GM10248 (cell line): Measurements from ENCODE around the gene QRSL1.
"Not testable (repeated sequence)": the region's sequence is repeated elsewhere in the genome, so short reads cannot be mapped to it uniquely, and the experiment has no call there.

Source experiments
- CTCF ChIA-PET: fragments of 300-600 bp; sonication (Branson Sonifier 250); formaldehyde crosslinking; extraction: SDS; loops from one replicate; lab custom pipeline; 2021; ENCODE audit warnings: antibody characterized with exemption; lab: Yijun Ruan, JAX
- POLR2A ChIA-PET: fragments of 350-650 bp; sonication (Branson Sonifier 250); formaldehyde crosslinking; extraction: SDS; loops from one replicate; lab custom pipeline; 2020; ENCODE audit warnings: antibody characterized with exemption; lab: Yijun Ruan, JAX
- DNase-seq: peaks from one replicate; pipeline ENCODE4 v3.0.0; 2012; ENCODE audit errors: extremely low spot score
- TF ChIP-seq, protein P1 (sequence below): IDR thresholded peaks from 2 replicates; pipeline ENCODE4 v1.5.1; 2012; ENCODE audit warnings: mild to moderate bottlenecking, low read depth; ENCODE audit errors: extremely low read depth, missing control alignments, control extremely low read depth

The QRSL1 gene, protein sequence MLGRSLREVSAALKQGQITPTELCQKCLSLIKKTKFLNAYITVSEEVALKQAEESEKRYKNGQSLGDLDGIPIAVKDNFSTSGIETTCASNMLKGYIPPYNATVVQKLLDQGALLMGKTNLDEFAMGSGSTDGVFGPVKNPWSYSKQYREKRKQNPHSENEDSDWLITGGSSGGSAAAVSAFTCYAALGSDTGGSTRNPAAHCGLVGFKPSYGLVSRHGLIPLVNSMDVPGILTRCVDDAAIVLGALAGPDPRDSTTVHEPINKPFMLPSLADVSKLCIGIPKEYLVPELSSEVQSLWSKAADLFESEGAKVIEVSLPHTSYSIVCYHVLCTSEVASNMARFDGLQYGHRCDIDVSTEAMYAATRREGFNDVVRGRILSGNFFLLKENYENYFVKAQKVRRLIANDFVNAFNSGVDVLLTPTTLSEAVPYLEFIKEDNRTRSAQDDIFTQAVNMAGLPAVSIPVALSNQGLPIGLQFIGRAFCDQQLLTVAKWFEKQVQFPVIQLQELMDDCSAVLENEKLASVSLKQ

DNA sequence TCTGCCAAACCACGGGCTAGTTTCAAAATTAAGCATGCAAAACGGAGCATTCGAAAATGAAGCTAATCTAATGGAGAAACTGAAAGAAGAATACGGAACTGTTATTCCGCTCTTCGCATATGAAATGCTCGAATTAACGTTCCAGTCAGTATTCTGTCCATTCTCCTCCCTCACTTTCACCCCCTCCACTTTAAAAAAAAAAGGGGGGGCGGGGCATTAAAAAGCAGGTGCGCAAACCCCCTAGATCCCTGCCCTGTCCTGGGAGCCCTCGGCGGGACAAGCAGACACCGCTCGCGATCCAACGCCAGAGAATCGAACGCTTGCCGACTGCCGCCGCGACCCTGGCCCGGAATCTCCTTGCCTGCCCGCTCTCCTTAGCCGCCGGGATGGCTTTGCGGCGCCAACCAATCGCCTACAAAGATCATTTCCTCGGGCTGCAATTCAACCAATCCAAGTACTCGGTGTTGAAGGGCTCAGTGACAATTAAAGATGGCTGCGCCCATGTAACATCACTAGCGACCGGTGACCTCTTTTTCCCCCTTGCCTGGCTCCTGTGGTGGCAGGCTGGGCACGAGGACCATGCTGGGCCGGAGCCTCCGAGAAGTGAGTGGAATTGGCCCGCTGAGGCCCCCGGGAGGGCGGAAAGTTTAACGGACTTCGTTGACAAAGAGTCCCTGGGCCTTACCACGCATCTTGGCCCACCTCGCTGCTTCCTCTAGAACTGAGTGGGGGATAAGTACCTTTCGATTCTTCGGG is at the start of gene QRSL1, which contains the start of gene RTN4IP1:
Gene QRSL1 (plus strand): TSS at position 476 of the 756 bp plus-strand sequence. CDS start 104 bp downstream, at position 580.
Gene RTN4IP1 (minus strand): TSS at position 396 of the 756 bp plus-strand sequence. CDS start 477 bp downstream, outside the sequence.
- POLR2A ChIA-PET = no interaction called here
- peak; percentile 96 for DNase-seq
- TF ChIP-seq, protein P1, sequence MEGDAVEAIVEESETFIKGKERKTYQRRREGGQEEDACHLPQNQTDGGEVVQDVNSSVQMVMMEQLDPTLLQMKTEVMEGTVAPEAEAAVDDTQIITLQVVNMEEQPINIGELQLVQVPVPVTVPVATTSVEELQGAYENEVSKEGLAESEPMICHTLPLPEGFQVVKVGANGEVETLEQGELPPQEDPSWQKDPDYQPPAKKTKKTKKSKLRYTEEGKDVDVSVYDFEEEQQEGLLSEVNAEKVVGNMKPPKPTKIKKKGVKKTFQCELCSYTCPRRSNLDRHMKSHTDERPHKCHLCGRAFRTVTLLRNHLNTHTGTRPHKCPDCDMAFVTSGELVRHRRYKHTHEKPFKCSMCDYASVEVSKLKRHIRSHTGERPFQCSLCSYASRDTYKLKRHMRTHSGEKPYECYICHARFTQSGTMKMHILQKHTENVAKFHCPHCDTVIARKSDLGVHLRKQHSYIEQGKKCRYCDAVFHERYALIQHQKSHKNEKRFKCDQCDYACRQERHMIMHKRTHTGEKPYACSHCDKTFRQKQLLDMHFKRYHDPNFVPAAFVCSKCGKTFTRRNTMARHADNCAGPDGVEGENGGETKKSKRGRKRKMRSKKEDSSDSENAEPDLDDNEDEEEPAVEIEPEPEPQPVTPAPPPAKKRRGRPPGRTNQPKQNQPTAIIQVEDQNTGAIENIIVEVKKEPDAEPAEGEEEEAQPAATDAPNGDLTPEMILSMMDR = no peak
- CTCF ChIA-PET = interaction anchor here (1.0 kb wide), 1 partner anchor 293 kb away, joined by 4 read pairs; no protein-coding TSS in a partner anchor

DNA sequence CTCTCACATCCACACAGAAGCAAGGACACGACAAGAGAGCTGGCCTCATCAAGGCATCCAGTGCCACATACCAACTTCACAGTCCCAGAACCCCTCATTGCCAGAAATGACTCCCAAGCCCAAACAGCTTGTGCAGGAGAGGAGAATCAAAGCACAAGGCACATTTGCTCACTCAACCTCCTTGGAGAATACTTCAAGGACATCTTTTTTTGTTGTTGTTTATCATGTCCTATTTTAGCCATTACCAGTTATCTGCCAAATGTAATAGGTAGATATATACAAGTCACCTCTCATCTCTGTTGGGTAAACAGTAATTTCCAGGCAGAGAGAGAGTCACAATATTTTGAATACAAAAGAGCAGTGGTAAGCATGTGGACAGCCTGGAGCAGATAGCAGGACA is 47.9 kb upstream of the QRSL1 start:
- TF ChIP-seq, protein P1 = no peak
- ChIA-PET CTCF (interaction anchor here (0.7 to 2.2 kb wide), 4 partner anchors 15 to 395 kb away, joined by 3 to 5 read pairs (median 4); no protein-coding TSS in a partner anchor), POLR2A (no interaction called here)
- no peak for DNase-seq

DNA sequence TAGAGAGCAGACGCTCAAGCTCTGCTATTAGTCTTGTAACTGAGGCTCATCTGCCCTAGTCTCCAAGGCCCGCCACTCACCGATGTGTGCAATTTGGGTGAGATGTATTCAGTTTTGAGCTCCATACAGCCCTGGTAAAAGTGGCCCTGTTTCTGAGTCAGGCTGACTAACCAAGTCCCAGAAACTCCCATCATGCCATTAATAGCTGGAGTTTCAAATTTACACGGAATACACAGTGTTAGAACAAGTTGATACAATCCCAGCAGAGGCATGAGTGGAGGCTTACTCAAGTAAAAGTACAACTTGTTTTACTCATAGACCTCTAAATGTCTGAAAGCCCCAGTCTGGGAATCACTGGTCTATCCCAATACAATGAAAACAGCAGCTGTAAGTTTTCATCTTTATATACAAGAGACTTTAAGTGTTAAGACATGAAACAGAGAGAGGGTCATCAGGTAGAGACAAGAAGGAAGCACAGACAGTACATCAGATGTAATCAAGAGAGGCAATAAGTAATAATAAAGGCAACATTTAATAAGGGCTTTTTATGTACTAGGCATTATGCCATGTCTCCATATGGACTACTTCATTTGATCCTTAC is 42.5 kb upstream of the QRSL1 start:
- no peak for DNase-seq
- TF ChIP-seq, protein P1 = no peak
- CTCF ChIA-PET = interaction anchor here (1.0 to 2.2 kb wide), 4 partner anchors 17 to 410 kb away, joined by 4 to 7 read pairs (median 4); no protein-coding TSS in a partner anchor
- POLR2A ChIA-PET = no interaction called here

DNA sequence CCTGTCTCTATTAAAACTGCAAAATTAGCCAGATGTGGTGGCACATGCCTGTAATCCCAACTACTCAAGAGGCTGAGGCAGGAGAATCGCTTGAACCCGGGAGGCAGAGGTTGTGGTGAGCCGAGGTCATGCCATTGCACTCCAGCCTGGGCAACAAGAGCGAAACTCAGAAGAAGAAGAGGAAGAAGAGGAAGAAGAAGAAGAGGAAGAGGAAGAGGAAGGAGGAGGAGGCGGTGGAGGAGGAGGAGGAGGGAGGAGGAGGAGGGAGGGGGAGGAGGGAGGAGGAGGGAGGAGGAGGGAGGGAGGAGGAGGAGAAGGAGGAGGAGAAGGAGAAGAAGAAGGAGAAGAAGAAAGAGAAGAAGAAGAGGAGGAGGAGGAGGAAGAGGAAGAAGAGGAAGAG is 40.4 kb upstream of the QRSL1 start:
- DNase-seq, POLR2A ChIA-PET: not testable (repeated sequence)
- CTCF ChIA-PET = interaction anchor here (1.2 kb wide), 1 partner anchor 144 kb away, joined by 3 read pairs; no protein-coding TSS in a partner anchor

DNA sequence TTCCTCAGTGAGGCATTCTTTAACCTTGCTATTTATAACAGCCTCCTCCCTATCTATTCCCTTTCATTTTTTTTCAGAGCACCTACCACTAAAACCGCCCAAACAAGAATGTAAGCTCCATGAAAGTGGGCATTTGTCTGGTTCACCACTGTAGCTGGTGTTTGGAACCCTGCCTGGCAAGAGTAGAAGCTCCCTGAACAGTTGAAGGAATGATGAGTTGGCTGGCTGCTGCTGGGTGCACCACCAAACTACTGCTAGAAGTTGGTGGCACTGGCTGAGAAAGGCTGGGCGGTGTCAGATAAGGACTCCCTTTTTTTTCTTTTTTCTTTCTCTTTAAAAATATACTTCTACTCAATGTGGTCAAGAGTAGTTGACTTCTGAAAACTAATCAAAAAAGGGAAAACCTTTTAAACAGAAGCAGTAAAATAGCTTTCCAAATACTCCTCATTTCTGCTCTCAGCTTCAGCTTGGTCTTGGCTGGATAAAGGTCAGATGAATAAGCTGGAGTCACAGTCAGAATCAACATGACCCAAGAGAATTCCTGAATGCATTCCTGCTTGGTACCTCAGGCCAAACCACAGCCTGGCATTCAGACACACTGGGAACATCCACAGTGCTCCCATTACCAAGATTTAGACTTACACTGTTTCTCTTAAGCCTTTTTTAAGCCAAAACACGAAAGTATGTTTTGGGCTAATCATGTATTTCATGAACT is 38.1 kb upstream of the QRSL1 start:
- ChIA-PET CTCF (interaction anchor here (1.0 to 1.3 kb wide), 3 partner anchors 17 to 388 kb away, joined by 3 to 5 read pairs (median 3); no protein-coding TSS in a partner anchor), POLR2A (no interaction called here)
- DNase-seq = no peak
- TF ChIP-seq, protein P1 = no peak

DNA sequence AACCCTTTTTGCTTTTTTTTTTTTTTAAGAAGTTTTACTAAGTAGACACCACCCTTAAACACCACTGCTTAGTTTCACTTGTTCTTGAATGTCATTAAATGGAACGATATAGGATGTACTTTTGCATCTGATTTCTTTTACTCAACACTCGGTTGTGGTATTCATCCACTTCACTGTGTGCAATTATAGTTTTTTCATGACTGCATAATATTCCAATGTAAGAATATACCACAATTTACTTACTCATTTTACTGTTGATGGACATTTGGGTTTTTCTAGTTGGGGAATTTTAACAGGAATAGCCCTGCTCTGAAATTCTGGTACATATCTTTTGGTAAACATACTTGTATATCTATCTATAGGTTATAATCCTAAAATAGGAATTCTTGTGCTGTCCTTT is 29.9 kb upstream of the QRSL1 start:
- DNase-seq = no peak

More for the DNA sequence above, 29.9 kb upstream of the QRSL1 start:
- ChIA-PET POLR2A (no interaction called here), CTCF (interaction anchor here (1.6 kb wide), 1 partner anchor 380 kb away, joined by 6 read pairs; no protein-coding TSS in a partner anchor)
- TF ChIP-seq, protein P1 = no peak
